ENCODE measurements around the gene WNK2. TPM values are rescaled to one million over a fixed set of nuclear protein-coding genes. Genes with fewer than 3 reads are reported as not detected.

WNK2 gene
- total RNA-seq, 1 donor from 2014 or later, result 9.7 TPM

GRCh38 chr9:93167838-93168237, 16.1 kb upstream of the WNK2 start:
- no peak for TF ChIP-seq CTCF (IDR thresholded peaks at IDR 0.05; ENCODE audit: insufficient read depth, low read length, poor library complexity, severe bottlenecking)
- H3K4me3 ChIP-seq (ENCODE audit: low read depth, low read length), result no peak overlapping the region
- peaks cover 2% of the 10 kb centered on the region for H3K27me3 ChIP-seq (ENCODE audit: control insufficient read depth, insufficient read depth, low read length)
- DNase-seq (ENCODE audit: low read depth), result no peak
- no peaks in the 10 kb centered on the region for H3K36me3 ChIP-seq (ENCODE audit: control insufficient read depth, insufficient read depth, low read length)

- peaks cover 7% of the 10 kb centered on the region for H3K27me3 ChIP-seq (ENCODE audit: control insufficient read depth, insufficient read depth, low read length)
- no peak for DNase-seq (ENCODE audit: low read depth)
- no peaks in the 10 kb centered on the region for H3K36me3 ChIP-seq (ENCODE audit: control insufficient read depth, insufficient read depth, low read length)
- H3K4me3 ChIP-seq (ENCODE audit: low read depth, low read length), result no peak overlapping the region
- TF ChIP-seq CTCF (IDR thresholded peaks at IDR 0.05; ENCODE audit: insufficient read depth, low read length, poor library complexity, severe bottlenecking), result no peak
These were observed 15.4 kb upstream of the WNK2 start for GRCh38 chr9:93168581-93168980.

GRCh38 chr9:93169444-93169843, 14.5 kb upstream of the WNK2 start:
- TF ChIP-seq CTCF (IDR thresholded peaks at IDR 0.05; ENCODE audit: insufficient read depth, low read length, poor library complexity, severe bottlenecking), result no peak
- H3K36me3 ChIP-seq (ENCODE audit: control insufficient read depth, insufficient read depth, low read length), result no peaks in the 10 kb centered on the region
- no peak overlapping the region for H3K4me3 ChIP-seq (ENCODE audit: low read depth, low read length)
- peaks cover 7% of the 10 kb centered on the region for H3K27me3 ChIP-seq (ENCODE audit: control insufficient read depth, insufficient read depth, low read length)
- DNase-seq (ENCODE audit: low read depth), result no peak

- Histone ChIP-seq H3K27me3 (ENCODE audit: control insufficient read depth, insufficient read depth, low read length) (peaks cover 7% of the 10 kb centered on the region), H3K36me3 (ENCODE audit: control insufficient read depth, insufficient read depth, low read length) (no peaks in the 10 kb centered on the region), H3K4me3 (ENCODE audit: low read depth, low read length) (no peak overlapping the region)
- DNase-seq (ENCODE audit: low read depth), result no peak
- TF ChIP-seq CTCF (IDR thresholded peaks at IDR 0.05; ENCODE audit: insufficient read depth, low read length, poor library complexity, severe bottlenecking), result no peak
These were observed 13.4 kb upstream of the WNK2 start for GRCh38 chr9:93170571-93170970.

- no peak for DNase-seq (ENCODE audit: low read depth)
- no peak for TF ChIP-seq CTCF (IDR thresholded peaks at IDR 0.05; ENCODE audit: insufficient read depth, low read length, poor library complexity, severe bottlenecking)
These were observed 12.5 kb upstream of the WNK2 start for GRCh38 chr9:93171261-93171990.

More at GRCh38 chr9:93171261-93171990, 12.5 kb upstream of the WNK2 start:
- no peak overlapping the region for H3K4me3 ChIP-seq (ENCODE audit: low read depth, low read length)
- no peaks in the 10 kb centered on the region for H3K36me3 ChIP-seq (ENCODE audit: control insufficient read depth, insufficient read depth, low read length)
- H3K27me3 ChIP-seq (ENCODE audit: control insufficient read depth, insufficient read depth, low read length), result peaks cover 7% of the 10 kb centered on the region
